ENCODE data around the gene TRIAP1.
"Not testable (repeated sequence)": the region's sequence is repeated elsewhere in the genome, so short reads cannot be mapped to it uniquely, and the experiment has no call there.

TRIAP1 gene

GRCh38 chr12:120457133-120457532 is 10.9 kb upstream of the TRIAP1 start:
- in situ Hi-C loops (cut with HindIII; ENCODE audit: low pct_ligation_motif_present, low sequenced_read_pairs) = no loop called here
- peaks cover 61% of the 10 kb centered on the region for H3K36me3 ChIP-seq (replicated peaks)
- TF ChIP-seq CTCF (IDR thresholded peaks at IDR 0.05; ENCODE audit: low read depth, low read length, missing control alignments) = peak; percentile 49

GRCh38 chr12:120455302-120455701 is 9.1 kb upstream of the TRIAP1 start:
- DNase-seq = no peak
- no peaks in the 10 kb centered on the region for H3K27me3 ChIP-seq (replicated peaks)
- no peak overlapping the region for H3K27ac ChIP-seq
- no peak overlapping the region for H3K4me3 ChIP-seq (ENCODE audit: low read depth, low read length)
- in situ Hi-C loops (cut with HindIII; ENCODE audit: low pct_ligation_motif_present, low sequenced_read_pairs) = no loop called here
- no peak for TF ChIP-seq CTCF (IDR thresholded peaks at IDR 0.05; ENCODE audit: low read depth, low read length, missing control alignments)
- peaks cover 54% of the 10 kb centered on the region for H3K36me3 ChIP-seq (replicated peaks)

More at GRCh38 chr12:120457133-120457532, 10.9 kb upstream of the TRIAP1 start:
- no peaks in the 10 kb centered on the region for H3K27me3 ChIP-seq (replicated peaks)
- no peak overlapping the region for H3K27ac ChIP-seq
- no peak for DNase-seq
- no peak overlapping the region for H3K4me3 ChIP-seq (ENCODE audit: low read depth, low read length)

GRCh38 chr12:120453977-120454376 is 7.8 kb upstream of the TRIAP1 start:
- Histone ChIP-seq H3K36me3 (replicated peaks) (peaks cover 45% of the 10 kb centered on the region), H3K4me3 (ENCODE audit: low read depth, low read length) (no peak overlapping the region), H3K27ac (no peak overlapping the region), H3K27me3 (replicated peaks) (no peaks in the 10 kb centered on the region)
- in situ Hi-C loops (cut with HindIII; ENCODE audit: low pct_ligation_motif_present, low sequenced_read_pairs) = no loop called here
- no peak for DNase-seq
- peak; percentile 78 for TF ChIP-seq CTCF (IDR thresholded peaks at IDR 0.05; ENCODE audit: low read depth, low read length, missing control alignments)

- peaks cover 38% of the 10 kb centered on the region for H3K36me3 ChIP-seq (replicated peaks)
- TF ChIP-seq CTCF (IDR thresholded peaks at IDR 0.05; ENCODE audit: low read depth, low read length, missing control alignments) = no peak
- no peak for DNase-seq
- no peak overlapping the region for H3K27ac ChIP-seq
- no peak overlapping the region for H3K4me3 ChIP-seq (ENCODE audit: low read depth, low read length)
- in situ Hi-C loops (cut with HindIII; ENCODE audit: low pct_ligation_motif_present, low sequenced_read_pairs) = no loop called here
- no peaks in the 10 kb centered on the region for H3K27me3 ChIP-seq (replicated peaks)
Measured at GRCh38 chr12:120453060-120453750, 7.0 kb upstream of the TRIAP1 start.

GRCh38 chr12:120452524-120452923 is 6.3 kb upstream of the TRIAP1 start:
- DNase-seq; in situ Hi-C loops (cut with HindIII; ENCODE audit: low pct_ligation_motif_present, low sequenced_read_pairs): not testable (repeated sequence)
- peaks cover 38% of the 10 kb centered on the region for H3K36me3 ChIP-seq (replicated peaks)

GRCh38 chr12:120447992-120448391 is 1.8 kb upstream of the TRIAP1 start:
- in situ Hi-C loops (cut with HindIII; ENCODE audit: low pct_ligation_motif_present, low sequenced_read_pairs) = no loop called here

More at GRCh38 chr12:120452524-120452923, 6.3 kb upstream of the TRIAP1 start:
- not testable (repeated sequence) for H3K27ac ChIP-seq; H3K27me3 ChIP-seq (replicated peaks); H3K4me3 ChIP-seq (ENCODE audit: low read depth, low read length)

GRCh38 chr12:120446844-120447178 is 627 bp upstream of the TRIAP1 start:
- DNase-seq; H3K27me3 ChIP-seq (replicated peaks); in situ Hi-C loops (cut with HindIII; ENCODE audit: low pct_ligation_motif_present, low sequenced_read_pairs): not testable (repeated sequence)
- H3K4me3 ChIP-seq (ENCODE audit: low read depth, low read length) = peak overlapping the region; percentile 99
- peaks cover 16% of the 10 kb centered on the region for H3K36me3 ChIP-seq (replicated peaks)
- peak overlapping the region; percentile 72 for H3K27ac ChIP-seq

More at GRCh38 chr12:120447992-120448391, 1.8 kb upstream of the TRIAP1 start:
- no peak for DNase-seq
- Histone ChIP-seq H3K27me3 (replicated peaks) (no peaks in the 10 kb centered on the region), H3K4me3 (ENCODE audit: low read depth, low read length) (no peak overlapping the region), H3K36me3 (replicated peaks) (peaks cover 18% of the 10 kb centered on the region), H3K27ac (no peak overlapping the region)
- no peak for TF ChIP-seq CTCF (IDR thresholded peaks at IDR 0.05; ENCODE audit: low read depth, low read length, missing control alignments)

Measured in brain microvascular endothelial cell (primary cell).